H9 (cell line): Measurements from ENCODE around the gene OR2A1. TPM values are rescaled to one million over a fixed set of nuclear protein-coding genes. Genes with fewer than 3 reads are reported as not detected.
"Not testable (repeated sequence)": the region's sequence is repeated elsewhere in the genome, so short reads cannot be mapped to it uniquely, and the experiment has no call there.

Source experiments
- DNase-seq: peaks from one replicate; pipeline ENCODE4 v3.0.0-alpha.2; 2017
- H2AFZ ChIP-seq: one replicate; pipeline ENCODE4 v1.6.1; 2013; ENCODE audit warnings: mild to moderate bottlenecking, low read length, control low read depth, moderate library complexity
- H2AK5ac ChIP-seq: 2 replicates; pipeline ENCODE4 v1.6.1; 2013; ENCODE audit warnings: low read length, control low read depth, mixed read lengths; ENCODE audit not compliant: insufficient read length
- H2BK120ac ChIP-seq: one replicate; pipeline ENCODE4 v1.6.1; 2013; ENCODE audit warnings: low read depth, mild to moderate bottlenecking, low read length, control low read depth, inconsistent platforms; ENCODE audit not compliant: poor library complexity, severe bottlenecking
- H2BK12ac ChIP-seq: 2 replicates; pipeline ENCODE4 v1.6.1; 2013; ENCODE audit warnings: low read length, control low read depth, mixed read lengths, low read depth; ENCODE audit not compliant: insufficient read length
- H2BK15ac ChIP-seq: 2 replicates; pipeline ENCODE4 v1.6.1; 2013; ENCODE audit warnings: low read depth, low read length, control low read depth
- H2BK20ac ChIP-seq: one replicate; pipeline ENCODE4 v1.6.1; 2013; ENCODE audit warnings: low read depth, mild to moderate bottlenecking, low read length, control low read depth, inconsistent platforms; ENCODE audit not compliant: poor library complexity, severe bottlenecking
- H2BK5ac ChIP-seq: 2 replicates; pipeline ENCODE4 v1.6.1; 2013; ENCODE audit warnings: low read length, control low read depth, mixed read lengths; ENCODE audit not compliant: insufficient read length
- H3K14ac ChIP-seq: 2 replicates; pipeline ENCODE4 v1.6.1; 2013; ENCODE audit warnings: low read length, control low read depth; ENCODE audit not compliant: insufficient read depth
- H3K18ac ChIP-seq: 2 replicates; pipeline ENCODE4 v1.6.1; 2013; ENCODE audit warnings: low read depth, mild to moderate bottlenecking, mixed read lengths, low read length, control low read depth; ENCODE audit not compliant: insufficient read length
- H3K23ac ChIP-seq: 2 replicates; pipeline ENCODE4 v1.6.1; 2013; ENCODE audit warnings: low read length, control low read depth, mixed read lengths, low read depth; ENCODE audit not compliant: insufficient read length
- H3K23me2 ChIP-seq: 2 replicates; pipeline ENCODE4 v1.6.1; 2013; ENCODE audit warnings: low read depth, mild to moderate bottlenecking, mixed read lengths, low read length, control low read depth; ENCODE audit not compliant: insufficient read length, poor library complexity, severe bottlenecking
- H3K27ac ChIP-seq: 2 replicates; pipeline ENCODE4 v1.5.1; 2013; ENCODE audit warnings: low read length, control low read depth, mixed read lengths, low read depth; ENCODE audit not compliant: insufficient read length
- H3K27me3 ChIP-seq: 2 replicates; pipeline ENCODE4 v1.6.1; 2013; ENCODE audit warnings: low read length, control low read depth, inconsistent platforms; ENCODE audit not compliant: insufficient read depth
- H3K4ac ChIP-seq: 2 replicates; pipeline ENCODE4 v1.6.1; 2013; ENCODE audit warnings: low read depth, mild to moderate bottlenecking, control low read depth, inconsistent platforms, low read length, moderate library complexity
- H3K4me1 ChIP-seq: 2 replicates; pipeline ENCODE4 v1.6.1; 2013; ENCODE audit warnings: low read length, control low read depth, inconsistent platforms; ENCODE audit not compliant: insufficient read depth
- H3K4me2 ChIP-seq: 2 replicates; pipeline ENCODE4 v1.6.1; 2013; ENCODE audit warnings: low read length, control low read depth, mixed read lengths; ENCODE audit not compliant: insufficient read length, insufficient read depth
- H3K56ac ChIP-seq: 2 replicates; pipeline ENCODE4 v1.6.1; 2013; ENCODE audit warnings: low read depth, mild to moderate bottlenecking, mixed read lengths, low read length, control low read depth; ENCODE audit not compliant: insufficient read length
- H3K79me1 ChIP-seq: 2 replicates; pipeline ENCODE4 v1.6.1; 2013; ENCODE audit warnings: low read depth, mild to moderate bottlenecking, moderate library complexity, low read length, control low read depth, inconsistent platforms; ENCODE audit not compliant: insufficient read depth, poor library complexity, severe bottlenecking
- H3K79me2 ChIP-seq: 2 replicates; pipeline ENCODE4 v1.6.1; 2013; ENCODE audit warnings: low read length, control low read depth, inconsistent platforms; ENCODE audit not compliant: insufficient read depth
- H3K9ac ChIP-seq: 2 replicates; pipeline ENCODE4 v1.6.1; 2013; ENCODE audit warnings: low read length, control low read depth, mixed read lengths; ENCODE audit not compliant: insufficient read length; ENCODE audit errors: extremely low read depth
- H3K9me3 ChIP-seq: one replicate; pipeline ENCODE4 v1.6.1; 2013; ENCODE audit warnings: low read depth, low read length, inconsistent platforms; ENCODE audit not compliant: control insufficient read depth
- H3T11ph ChIP-seq: one replicate; pipeline ENCODE4 v1.6.1; 2013; ENCODE audit warnings: mild to moderate bottlenecking, low read length, control low read depth, inconsistent platforms
- H4K20me1 ChIP-seq: one replicate; pipeline ENCODE4 v1.6.1; 2013; ENCODE audit not compliant: control insufficient read depth, insufficient read length, insufficient read depth
- H4K5ac ChIP-seq: 2 replicates; pipeline ENCODE4 v1.6.1; 2013; ENCODE audit warnings: low read depth, mild to moderate bottlenecking, mixed read lengths, low read length, control low read depth; ENCODE audit not compliant: insufficient read length
- H4K8ac ChIP-seq: replicated peaks from 2 replicates; pipeline ENCODE4 v1.6.1; 2013; ENCODE audit warnings: low read length, control low read depth, mixed read lengths, low read depth; ENCODE audit not compliant: insufficient read length
- H4K91ac ChIP-seq: 2 replicates; pipeline ENCODE4 v1.6.1; 2013; ENCODE audit warnings: low read depth, mild to moderate bottlenecking, moderate library complexity, mixed read lengths, low read length, control low read depth; ENCODE audit not compliant: insufficient read length
- H3K27ac Mint-ChIP-seq, 3 experiments: 2 replicates in 2 of 3; 3 replicates in 1 of 3; pipeline ENCODE4 v1.8.0; 2020 to 2021; ENCODE audit warnings: mixed read lengths in 3 of 3, mild to moderate bottlenecking in 1 of 3, moderate library complexity in 1 of 3
- H3K27me3 Mint-ChIP-seq: 2 replicates; pipeline ENCODE4 v1.8.0; 2021; ENCODE audit warnings: low read depth, mild to moderate bottlenecking, moderate library complexity, mixed read lengths
- H3K36me3 Mint-ChIP-seq, 3 experiments: 2 replicates in 2 of 3; 3 replicates in 1 of 3; pipeline ENCODE4 v1.8.0; 2020 to 2021; ENCODE audit warnings: low read depth in 3 of 3, mixed read lengths in 3 of 3; ENCODE audit not compliant: insufficient read depth in 1 of 3
- H3K4me1 Mint-ChIP-seq, 2 experiments: 2 replicates each; pipeline ENCODE4 v1.8.0; 2020; ENCODE audit warnings: mixed read lengths in 2 of 2
- H3K4me3 Mint-ChIP-seq, 2 experiments: 2 replicates in 1 of 2; 3 replicates in 1 of 2; pipeline ENCODE4 v1.8.0; 2020 to 2021; ENCODE audit warnings: mild to moderate bottlenecking in 2 of 2, mixed read lengths in 2 of 2, moderate library complexity in 1 of 2
- H3K9me3 Mint-ChIP-seq, 2 experiments: 2 replicates in 1 of 2; 3 replicates in 1 of 2; pipeline ENCODE4 v1.8.0; 2020; ENCODE audit warnings: mild to moderate bottlenecking in 2 of 2, mixed read lengths in 2 of 2, moderate library complexity in 1 of 2
- WGBS: extraction: QIAGEN DNeasy Blood & Tissue Kit; methylation state at CpG from one replicate; pipeline ENCODE4 v1.1.7; 2013; ENCODE audit warnings: missing lambda C conversion rate, low lambda C conversion rate, mixed read lengths; ENCODE audit not compliant: insufficient read length; ENCODE audit errors: extremely low coverage; 5-methylcytosine and 5-hydroxymethylcytosine counted together
- total RNA-seq: library from RNA; stranded (reverse); gene quantifications from 2 replicates; pipeline ENCODE4 v1.2.1, GENCODE V29; 2021

OR2A1 gene
- total RNA-seq, 1 experiment from 2014 or later = not detected

GRCh38 chr7:144287171-144287784 is 24.9 kb upstream of the OR2A1 start:
- H3K36me3 Mint-ChIP-seq, H3K56ac ChIP-seq, H2AFZ ChIP-seq, H3K9me3 Mint-ChIP-seq, H4K8ac ChIP-seq, H3K4me1 Mint-ChIP-seq, H4K91ac ChIP-seq, H3K9ac ChIP-seq, H3K23me2 ChIP-seq, H3K14ac ChIP-seq, H4K20me1 ChIP-seq, H3K27me3 ChIP-seq, H4K5ac ChIP-seq, H3K27ac ChIP-seq, H2BK20ac ChIP-seq, H3K4ac ChIP-seq, DNase-seq, H3K79me1 ChIP-seq, H3K4me1 ChIP-seq, H3K79me2 ChIP-seq, H3K27ac Mint-ChIP-seq, H3K18ac ChIP-seq, H3K9me3 ChIP-seq, H2BK15ac ChIP-seq, H3K4me2 ChIP-seq, H2AK5ac ChIP-seq, H3K27me3 Mint-ChIP-seq, H3K23ac ChIP-seq, H3T11ph ChIP-seq, H2BK5ac ChIP-seq, H2BK120ac ChIP-seq, H2BK12ac ChIP-seq, H3K4me3 Mint-ChIP-seq: not testable (repeated sequence)
- no CpG with 5 or more reads among the region's 3 CpGs for WGBS

GRCh38 chr7:144291607-144292006 is 20.6 kb upstream of the OR2A1 start:
- not testable (repeated sequence) for H3K27me3 ChIP-seq, H3K4me1 Mint-ChIP-seq, H2AFZ ChIP-seq, H3K23ac ChIP-seq, H3K79me1 ChIP-seq, H4K8ac ChIP-seq, H3K9me3 ChIP-seq, H3K9me3 Mint-ChIP-seq, H3K4me2 ChIP-seq, H3T11ph ChIP-seq, H3K9ac ChIP-seq, H3K56ac ChIP-seq, H3K4ac ChIP-seq, DNase-seq, H3K27ac ChIP-seq, H3K14ac ChIP-seq, H2AK5ac ChIP-seq, H3K18ac ChIP-seq, H2BK5ac ChIP-seq, H3K23me2 ChIP-seq, H2BK12ac ChIP-seq, H4K20me1 ChIP-seq, H4K91ac ChIP-seq, H3K79me2 ChIP-seq, H2BK15ac ChIP-seq, H2BK120ac ChIP-seq, H3K4me3 Mint-ChIP-seq, H3K27me3 Mint-ChIP-seq, H3K36me3 Mint-ChIP-seq, H4K5ac ChIP-seq, H3K4me1 ChIP-seq, H2BK20ac ChIP-seq, H3K27ac Mint-ChIP-seq
- whole genome bisulfite sequencing = no CpG with 5 or more reads among the region's 4 CpGs
